GM13976 (cell line): ENCODE results near the gene C14orf119.

ENCODE experiments used
- DNase-seq: peaks from one replicate; pipeline ENCODE4 v3.0.0; 2012; ENCODE audit warnings: low spot score
- CTCF ChIP-seq: IDR thresholded peaks from 2 replicates; pipeline ENCODE4 v1.5.1; 2012; ENCODE audit warnings: borderline replicate concordance, mild to moderate bottlenecking; ENCODE audit not compliant: insufficient read depth; ENCODE audit errors: extremely low read depth, missing control alignments, control extremely low read depth
- in situ Hi-C: fragments of 300-500 bp; cut with MboI; formaldehyde crosslinking; loops from one replicate; pipeline ENCODE4 v1.12.0; 2022; ENCODE audit warnings: low sequenced_read_pairs, mixed read lengths, inconsistent platforms; ENCODE audit not compliant: unreplicated experiment

Gene C14orf119

GRCh38 chr14:23090254-23090636 is 5.1 kb upstream of the C14orf119 start:
- in situ Hi-C loops: no loop called here
- no peak for DNase-seq
- no peak for TF ChIP-seq CTCF

- TF ChIP-seq CTCF: no peak
- in situ Hi-C loops: no loop called here
- DNase-seq: no peak
Measured at GRCh38 chr14:23091294-23092225, 3.7 kb upstream of the C14orf119 start.

GRCh38 chr14:23093104-23093503 is 2.2 kb upstream of the C14orf119 start:
- DNase-seq: no peak
- in situ Hi-C loops: no loop called here
- TF ChIP-seq CTCF: no peak

GRCh38 chr14:23093526-23093925 is 1.8 kb upstream of the C14orf119 start:
- DNase-seq: no peak
- no peak for TF ChIP-seq CTCF
- in situ Hi-C loops: no loop called here

GRCh38 chr14:23093991-23094665 is 1.2 kb upstream of the C14orf119 start:
- DNase-seq: no peak
- peak; percentile 32 for TF ChIP-seq CTCF
- in situ Hi-C loops: no loop called here

- in situ Hi-C loops: no loop called here
- DNase-seq: peak; percentile 79
- no peak for TF ChIP-seq CTCF
Measured at GRCh38 chr14:23094666-23095195, 574 bp upstream of the C14orf119 start, which contains the start of gene ACIN1. ACIN1 (minus strand) TSS chr14:23095136; CDS start chr14:23095112, 24 bp downstream.
